Heart left ventricle (tissue), 13 donors: ENCODE data around the gene SERPINA6.

Experiments
- POLR2A ChIP-seq, 2 donors: fragments of 450-650 bp; IDR thresholded peaks; one replicate each; pipeline ENCODE4 v1.6.1; 2017; ENCODE audit warnings: antibody characterized with exemption in 2 of 2, mild to moderate bottlenecking in 2 of 2, moderate library complexity in 2 of 2
- TF ChIP-seq, protein P1 (sequence below), 12 donors: fragments of 200-600 bp; sonication (generic) in 4 of 12; IDR thresholded peaks; one replicate each; pipeline versions ENCODE4 v1.5.0 to v1.8.0; 2018 to 2022; ENCODE audit warnings: antibody characterized with exemption in 12 of 12, mild to moderate bottlenecking in 5 of 12
- donor health status: ischemic (EF 13 %, LVEDD 7.1; RV severe dilation, severe dysfunction).
- donor health status: DM: no; HTN: yes; CAD: no.
- donor health status: DM: no; HTN: no; CAD: no.
- donor health status: ischemic (EF 25% LVEDD 6.9; RV normal size, moderate dysfunction).
- donor health status: ischemic (EF 25% LVEDD 5.7; RV mildly dilated, moderate dysfunction).
- donor health status: ischemic (EF 35%, LVEDD 5.7; RV mildly dilated, moderate dysfunction).
- donor health status: nonischemic (EF 11% LVEDD 7.7; RV severe dilation, severe dysfunction).
- donor health status: DM: yes; HTN: yes; CAD: no.
- donor health status: PGD.
- donor health status: ischemic (EF 29% LVEDD 5.4; RV normal size, mild dysfunction).
- donor health status: nonischemic (EF 23%, LVEDD 6.1; RV moderate dilation, normal function).

DNA sequence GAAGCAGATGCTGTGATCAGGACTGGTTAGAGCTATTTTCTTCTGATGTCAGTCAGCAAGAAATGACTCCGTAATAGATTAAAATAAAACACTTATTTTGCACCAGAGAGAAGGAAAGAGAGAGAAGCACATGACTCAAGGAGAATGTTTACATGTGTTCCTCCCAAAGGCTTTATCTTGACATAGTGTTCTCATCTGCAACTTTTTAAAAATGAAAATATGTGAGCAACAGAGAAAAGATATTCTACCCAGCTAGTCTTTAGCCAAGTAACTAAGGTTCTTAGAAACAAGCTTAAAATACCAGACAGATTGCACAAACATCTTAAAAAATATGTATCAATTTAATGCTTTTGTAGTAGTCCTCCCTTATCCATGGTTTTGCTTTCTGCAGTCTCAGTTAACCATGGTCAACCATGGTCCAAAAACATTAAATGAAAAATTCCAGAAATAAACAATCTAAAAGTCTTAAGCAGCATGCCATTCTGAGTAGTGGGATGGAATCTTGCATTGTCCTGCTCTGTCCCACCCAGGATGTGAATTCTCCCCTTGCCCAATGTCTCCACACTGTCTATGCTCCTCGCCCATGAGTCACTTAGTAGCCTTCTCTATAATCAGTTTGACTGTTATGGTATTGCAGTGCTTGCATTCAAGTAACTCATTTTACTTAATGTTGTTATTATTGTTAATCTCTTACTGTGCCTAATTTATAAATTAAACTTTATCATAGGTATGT lies 40.0 kb downstream of the SERPINA6 start:
- TF ChIP-seq, protein P1, sequence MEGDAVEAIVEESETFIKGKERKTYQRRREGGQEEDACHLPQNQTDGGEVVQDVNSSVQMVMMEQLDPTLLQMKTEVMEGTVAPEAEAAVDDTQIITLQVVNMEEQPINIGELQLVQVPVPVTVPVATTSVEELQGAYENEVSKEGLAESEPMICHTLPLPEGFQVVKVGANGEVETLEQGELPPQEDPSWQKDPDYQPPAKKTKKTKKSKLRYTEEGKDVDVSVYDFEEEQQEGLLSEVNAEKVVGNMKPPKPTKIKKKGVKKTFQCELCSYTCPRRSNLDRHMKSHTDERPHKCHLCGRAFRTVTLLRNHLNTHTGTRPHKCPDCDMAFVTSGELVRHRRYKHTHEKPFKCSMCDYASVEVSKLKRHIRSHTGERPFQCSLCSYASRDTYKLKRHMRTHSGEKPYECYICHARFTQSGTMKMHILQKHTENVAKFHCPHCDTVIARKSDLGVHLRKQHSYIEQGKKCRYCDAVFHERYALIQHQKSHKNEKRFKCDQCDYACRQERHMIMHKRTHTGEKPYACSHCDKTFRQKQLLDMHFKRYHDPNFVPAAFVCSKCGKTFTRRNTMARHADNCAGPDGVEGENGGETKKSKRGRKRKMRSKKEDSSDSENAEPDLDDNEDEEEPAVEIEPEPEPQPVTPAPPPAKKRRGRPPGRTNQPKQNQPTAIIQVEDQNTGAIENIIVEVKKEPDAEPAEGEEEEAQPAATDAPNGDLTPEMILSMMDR (IDR thresholded peaks at IDR 0.05) = no peak
- TF ChIP-seq POLR2A (IDR thresholded peaks at IDR 0.05) = no peak
